Keratinocyte (primary cell): ENCODE data around the gene SCRN1. TPM values are rescaled to one million over a fixed set of nuclear protein-coding genes. Genes with fewer than 3 reads are reported as not detected.

Experiments
- DNase-seq: peaks from one replicate; pipeline ENCODE4 v3.0.0-alpha.2; 2011; ENCODE audit warnings: low read depth, missing footprints, low spot score
- FAIRE-seq: peaks from 2 replicates; lab custom pipeline; 2011; peaks lifted over from hg19 to GRCh38; lab: Jason Lieb, UNC
- H2AFZ ChIP-seq: 2 replicates; pipeline ENCODE4 v1.6.0; 2012; ENCODE audit warnings: low read length, control low read depth, inconsistent platforms; ENCODE audit not compliant: control insufficient read depth
- H3K27ac ChIP-seq: 2 replicates; pipeline ENCODE4 v1.5.1; 2011; ENCODE audit warnings: low read length; ENCODE audit not compliant: control insufficient read depth, insufficient read depth
- H3K27me3 ChIP-seq: 3 replicates; pipeline ENCODE4 v1.6.0; 2011; ENCODE audit warnings: low read length; ENCODE audit not compliant: control insufficient read depth, insufficient read depth; ENCODE audit errors: extremely low read depth
- H3K36me3 ChIP-seq, 2 experiments: 2 replicates in 1 of 2; 3 replicates in 1 of 2; pipeline ENCODE4 v1.5.1; 2011; ENCODE audit warnings: low read length in 2 of 2, mild to moderate bottlenecking in 1 of 2; ENCODE audit not compliant: control insufficient read depth in 2 of 2, insufficient read depth in 2 of 2; ENCODE audit errors: extremely low read depth in 1 of 2
- H3K4me1 ChIP-seq: 3 replicates; pipeline ENCODE4 v1.5.1; 2011; ENCODE audit warnings: low read length; ENCODE audit not compliant: control insufficient read depth, insufficient read depth; ENCODE audit errors: extremely low read depth
- H3K4me2 ChIP-seq: 3 replicates; pipeline ENCODE4 v1.6.0; 2011; ENCODE audit warnings: low read depth, low read length; ENCODE audit not compliant: control insufficient read depth, insufficient read depth; ENCODE audit errors: extremely low read depth
- H3K4me3 ChIP-seq, 3 experiments: fragments of 200-600 bp in 1 of 3; sonication (generic) in 1 of 3; 2 replicates in 2 of 3; 3 replicates in 1 of 3; pipeline ENCODE4 v1.5.1; 2011 to 2016; ENCODE audit warnings: low read length in 3 of 3, mild to moderate bottlenecking in 3 of 3, control low read depth in 2 of 3, inconsistent platforms in 1 of 3, low read depth in 1 of 3, mixed read lengths in 1 of 3, mixed run types in 1 of 3, moderate library complexity in 1 of 3; ENCODE audit not compliant: control insufficient read depth in 2 of 3, insufficient read depth in 2 of 3; ENCODE audit errors: extremely low read depth in 1 of 3
- H3K79me2 ChIP-seq: 2 replicates; pipeline ENCODE4 v1.6.0; 2012; ENCODE audit warnings: low read length; ENCODE audit not compliant: control insufficient read depth, insufficient read depth
- H3K9ac ChIP-seq: 3 replicates; pipeline ENCODE4 v1.6.0; 2011; ENCODE audit warnings: low read length; ENCODE audit not compliant: control insufficient read depth, insufficient read depth; ENCODE audit errors: extremely low read depth
- H3K9me1 ChIP-seq: 3 replicates; pipeline ENCODE4 v1.6.0; 2011; ENCODE audit warnings: low read length; ENCODE audit not compliant: control insufficient read depth, insufficient read depth; ENCODE audit errors: extremely low read depth
- H3K9me3 ChIP-seq: 2 replicates; pipeline ENCODE4 v1.5.1; 2012; ENCODE audit warnings: low read depth, low read length; ENCODE audit not compliant: control insufficient read depth
- H4K20me1 ChIP-seq: 3 replicates; pipeline ENCODE4 v1.6.0; 2011; ENCODE audit warnings: low read length; ENCODE audit not compliant: control insufficient read depth, insufficient read depth; ENCODE audit errors: extremely low read depth
- EZH2 ChIP-seq: IDR thresholded peaks from one replicate; pipeline ENCODE4 v1.6.1; 2012; ENCODE audit warnings: inconsistent platforms, mild to moderate bottlenecking, low read length, moderate library complexity
- dilution Hi-C: fragments of 300-500 bp; cut with MboI; formaldehyde crosslinking; loops from one replicate; pipeline ENCODE4 v1.7.0; 2020; ENCODE audit warnings: low sequenced_read_pairs; ENCODE audit not compliant: extremely low pct_ligation_motif_present
- polyA plus RNA-seq, 5 experiments: library from polyadenylated mRNA; depleted of rRNA in 3 of 5; stranded (reverse) in 3 of 5; stranded (forward) in 1 of 5; unstranded in 1 of 5; fragments of >200 nt; gene quantifications; 1 replicate in 1 of 5; 2 replicates in 3 of 5; 3 replicates in 1 of 5; pipeline versions ENCODE4 v1.2.1 to v1.2.3, GENCODE V29; 2011 to 2012; ENCODE audit warnings: missing spikeins in 2 of 5, low read depth in 1 of 5, low replicate concordance in 1 of 5
- TF ChIP-seq, protein P1 (sequence below), 3 experiments: IDR thresholded peaks in 1 of 3; conservative IDR thresholded peaks in 1 of 3; optimal IDR thresholded peaks in 1 of 3; 2 replicates in 2 of 3; 3 replicates in 1 of 3; pipeline versions ENCODE3 to v1.5.1; 2011; ENCODE audit warnings: low read length in 3 of 3, mild to moderate bottlenecking in 3 of 3, moderate library complexity in 2 of 3, control low read depth in 1 of 3, inconsistent platforms in 1 of 3; ENCODE audit not compliant: insufficient read depth in 2 of 3; ENCODE audit errors: extremely low read depth in 1 of 3

The SCRN1 gene
- polyA plus RNA-seq, 1 donor (not counting 4 experiments of a cell fraction or from before 2014, with no cell fraction given), result 52.3 TPM

DNA sequence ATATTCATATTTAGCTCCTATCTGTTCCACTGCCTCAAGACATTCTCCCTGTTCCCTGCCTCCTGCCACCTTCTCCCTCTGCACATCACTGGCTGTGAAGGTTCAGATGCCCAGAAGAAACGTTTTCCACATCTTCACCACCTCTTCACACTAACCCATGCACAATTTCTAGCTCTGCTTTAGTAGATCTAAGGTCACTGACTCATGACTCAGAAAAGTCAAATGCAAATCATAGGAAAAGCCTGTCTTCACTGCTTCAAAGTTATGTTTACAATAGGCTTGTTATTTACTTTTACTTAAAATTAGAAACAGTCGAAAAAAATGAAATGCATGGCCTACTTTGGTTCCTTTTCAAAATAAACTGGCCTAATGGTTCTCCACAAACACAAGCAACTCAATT, 2.5 kb downstream of the SCRN1 start:
- TF ChIP-seq, protein P1, sequence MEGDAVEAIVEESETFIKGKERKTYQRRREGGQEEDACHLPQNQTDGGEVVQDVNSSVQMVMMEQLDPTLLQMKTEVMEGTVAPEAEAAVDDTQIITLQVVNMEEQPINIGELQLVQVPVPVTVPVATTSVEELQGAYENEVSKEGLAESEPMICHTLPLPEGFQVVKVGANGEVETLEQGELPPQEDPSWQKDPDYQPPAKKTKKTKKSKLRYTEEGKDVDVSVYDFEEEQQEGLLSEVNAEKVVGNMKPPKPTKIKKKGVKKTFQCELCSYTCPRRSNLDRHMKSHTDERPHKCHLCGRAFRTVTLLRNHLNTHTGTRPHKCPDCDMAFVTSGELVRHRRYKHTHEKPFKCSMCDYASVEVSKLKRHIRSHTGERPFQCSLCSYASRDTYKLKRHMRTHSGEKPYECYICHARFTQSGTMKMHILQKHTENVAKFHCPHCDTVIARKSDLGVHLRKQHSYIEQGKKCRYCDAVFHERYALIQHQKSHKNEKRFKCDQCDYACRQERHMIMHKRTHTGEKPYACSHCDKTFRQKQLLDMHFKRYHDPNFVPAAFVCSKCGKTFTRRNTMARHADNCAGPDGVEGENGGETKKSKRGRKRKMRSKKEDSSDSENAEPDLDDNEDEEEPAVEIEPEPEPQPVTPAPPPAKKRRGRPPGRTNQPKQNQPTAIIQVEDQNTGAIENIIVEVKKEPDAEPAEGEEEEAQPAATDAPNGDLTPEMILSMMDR (optimal IDR thresholded peaks at IDR 0.05 in 1 of 3, IDR thresholded peaks at IDR 0.05 in 1 of 3, conservative IDR thresholded peaks at IDR 0.05 in 1 of 3; ENCODE audit: extremely low read depth in 1 of 3, insufficient read depth in 2 of 3, low read length in 3 of 3), result no peak
- no peak for TF ChIP-seq EZH2
- Histone ChIP-seq H3K9me3 (no peaks in the 10 kb centered on the region), H3K27me3 (no peaks in the 10 kb centered on the region), H2AFZ (no peak overlapping the region), H4K20me1 (no peaks in the 10 kb centered on the region), H3K4me1 (peaks cover 22% of the 10 kb centered on the region), H3K9me1 (no peaks in the 10 kb centered on the region), H3K9ac (no peak overlapping the region), H3K79me2 (peaks cover 50% of the 10 kb centered on the region), H3K4me3 (peak overlapping the region in 1 of 3 experiments; percentile 81), H3K27ac (peak overlapping the region; percentile 91), H3K4me2 (peak overlapping the region; percentile 76), H3K36me3 (no peaks in the 10 kb centered on the region)
- dilution Hi-C loops, result no loop called here
- FAIRE-seq (no peak), DNase-seq (no peak)

- Histone ChIP-seq H3K9me3 (no peaks in the 10 kb centered on the region), H3K4me1 (no peaks in the 10 kb centered on the region), H3K9me1 (no peaks in the 10 kb centered on the region), H3K79me2 (peaks cover 70% of the 10 kb centered on the region), H3K27me3 (no peaks in the 10 kb centered on the region), H3K9ac (no peak overlapping the region), H2AFZ (no peak overlapping the region), H3K4me3 (no peak overlapping the region), H3K4me2 (no peak overlapping the region), H3K27ac (no peak overlapping the region), H3K36me3 (no peaks in the 10 kb centered on the region), H4K20me1 (no peaks in the 10 kb centered on the region)
- TF ChIP-seq, protein P1 (optimal IDR thresholded peaks at IDR 0.05 in 1 of 3, IDR thresholded peaks at IDR 0.05 in 1 of 3, conservative IDR thresholded peaks at IDR 0.05 in 1 of 3; ENCODE audit: extremely low read depth in 1 of 3, insufficient read depth in 2 of 3, low read length in 3 of 3), result no peak
- no peak for TF ChIP-seq EZH2
- dilution Hi-C loops, result no loop called here
- FAIRE-seq, result peak; percentile 41
- DNase-seq, result no peak
Observed at GRCh38 chr7:29980151-29980550, 9.4 kb downstream of the SCRN1 start.
